ENCODE data around the gene ZNF771.
A peak's percentile ranks its signal among the peaks of the same experiment; 100 is the strongest.
"Not testable (repeated sequence)": the region's sequence is repeated elsewhere in the genome, so short reads cannot be mapped to it uniquely, and the experiment has no call there.

Gene ZNF771

GRCh38 chr16:30430428-30430970, 23.1 kb downstream of the ZNF771 start:
- DNase-seq (ENCODE audit: low read depth in 2 of 2), result no peak

GRCh38 chr16:30434852-30435251, 27.4 kb downstream of the ZNF771 start:
- DNase-seq (ENCODE audit: low read depth in 2 of 2), result peak; percentile 54 to 79

GRCh38 chr16:30437511-30438046, 30.2 kb downstream of the ZNF771 start:
- no peak for DNase-seq (ENCODE audit: low read depth in 2 of 2)

GRCh38 chr16:30438835-30439234, 31.4 kb downstream of the ZNF771 start:
- DNase-seq (ENCODE audit: low read depth in 2 of 2), result no peak

GRCh38 chr16:30439720-30440348, 32.4 kb downstream of the ZNF771 start:
- DNase-seq (ENCODE audit: low read depth in 2 of 2), result no peak

- DNase-seq (ENCODE audit: low read depth in 2 of 2), result no peak
These were observed 36.2 kb downstream of the ZNF771 start for GRCh38 chr16:30443631-30444030.

GRCh38 chr16:30444231-30445148, 37.1 kb downstream of the ZNF771 start:
- no peak for DNase-seq (ENCODE audit: low read depth in 2 of 2)

- no peak for DNase-seq (ENCODE audit: low read depth in 2 of 2)
These were observed 37.7 kb downstream of the ZNF771 start for GRCh38 chr16:30445149-30445407.

- DNase-seq (ENCODE audit: low read depth in 2 of 2), result peak; percentile 95
These were observed 38.2 kb downstream of the ZNF771 start, which contains the start of gene SEPHS2 for GRCh38 chr16:30445408-30446202. SEPHS2 (minus strand) TSS chr16:30445874; CDS start chr16:30445727, 147 bp downstream.

GRCh38 chr16:30446203-30446595, 38.8 kb downstream of the ZNF771 start:
- no peak for DNase-seq (ENCODE audit: low read depth in 2 of 2)

- no peak for DNase-seq (ENCODE audit: low read depth in 2 of 2)
These were observed 40.3 kb downstream of the ZNF771 start for GRCh38 chr16:30447512-30448226.

- no peak for DNase-seq (ENCODE audit: low read depth in 2 of 2)
These were observed 41.7 kb downstream of the ZNF771 start for GRCh38 chr16:30449116-30449435.

GRCh38 chr16:30452709-30453580, 45.5 kb downstream of the ZNF771 start:
- not testable (repeated sequence) for DNase-seq (ENCODE audit: low read depth in 2 of 2)

- no peak for DNase-seq (ENCODE audit: low read depth in 2 of 2)
These were observed 48.9 kb downstream of the ZNF771 start for GRCh38 chr16:30456302-30456701.

GRCh38 chr16:30457256-30457655, 49.9 kb downstream of the ZNF771 start:
- no peak for DNase-seq (ENCODE audit: low read depth in 2 of 2)

GRCh38 chr16:30457743-30458560, 50.5 kb downstream of the ZNF771 start:
- no peak for DNase-seq (ENCODE audit: low read depth in 2 of 2)

GRCh38 chr16:30458561-30459394, 51.4 kb downstream of the ZNF771 start:
- DNase-seq (ENCODE audit: low read depth in 2 of 2), result peak; percentile 73 to 86

- DNase-seq (ENCODE audit: low read depth in 2 of 2), result no peak
These were observed 52.0 kb downstream of the ZNF771 start for GRCh38 chr16:30459456-30459855.

- DNase-seq (ENCODE audit: low read depth in 2 of 2), result not testable (repeated sequence)
These were observed 54.0 kb downstream of the ZNF771 start for GRCh38 chr16:30461426-30461825.

Measured in stimulated activated CD4-positive, alpha-beta T cell treated with anti-CD3 and anti-CD28 coated beads, Interleukin-4, amount 100 ng/mL, for 48 hours (primary cell).